HFF-Myc (cell line): ENCODE measurements around the gene DDX19B.
"Not testable (repeated sequence)": the region's sequence is repeated elsewhere in the genome, so short reads cannot be mapped to it uniquely, and the experiment has no call there.

Experiments used
- DNase-seq: peaks from one replicate; pipeline ENCODE4 v3.0.0-alpha.2; 2011; ENCODE audit warnings: low read depth; ENCODE audit errors: extremely low read depth
- H3K4me3 ChIP-seq: replicated peaks from 2 replicates; pipeline ENCODE4 v1.5.1; 2011; ENCODE audit warnings: low read depth, mild to moderate bottlenecking, control low read depth, low read length
- TF ChIP-seq, protein P1 (sequence below): IDR thresholded peaks from 2 replicates; pipeline ENCODE4 v1.5.1; 2012; ENCODE audit warnings: mild to moderate bottlenecking, low read depth, low read length, control low read depth; ENCODE audit errors: missing control alignments

DDX19B gene

DNA sequence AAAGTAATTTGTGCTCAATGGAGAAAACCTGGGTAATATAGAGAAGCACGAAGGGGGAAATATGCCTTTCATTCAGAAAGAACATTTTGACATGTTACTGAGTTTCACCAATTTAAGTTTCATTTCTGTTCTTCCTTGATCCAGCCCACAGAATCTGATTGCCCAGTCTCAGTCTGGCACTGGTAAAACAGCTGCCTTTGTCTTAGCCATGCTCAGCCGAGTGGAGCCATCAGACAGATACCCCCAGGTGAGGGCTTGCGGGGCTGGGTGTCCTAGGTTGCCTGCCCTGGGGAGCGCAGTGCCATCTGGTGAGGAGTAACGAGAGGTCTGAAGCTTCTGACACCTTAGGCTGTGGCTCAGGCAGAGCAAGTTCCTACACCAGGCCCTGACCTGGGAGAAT is 65.4 kb downstream of the DDX19B start:
- H3K4me3 ChIP-seq = no peak overlapping the region
- TF ChIP-seq, protein P1, sequence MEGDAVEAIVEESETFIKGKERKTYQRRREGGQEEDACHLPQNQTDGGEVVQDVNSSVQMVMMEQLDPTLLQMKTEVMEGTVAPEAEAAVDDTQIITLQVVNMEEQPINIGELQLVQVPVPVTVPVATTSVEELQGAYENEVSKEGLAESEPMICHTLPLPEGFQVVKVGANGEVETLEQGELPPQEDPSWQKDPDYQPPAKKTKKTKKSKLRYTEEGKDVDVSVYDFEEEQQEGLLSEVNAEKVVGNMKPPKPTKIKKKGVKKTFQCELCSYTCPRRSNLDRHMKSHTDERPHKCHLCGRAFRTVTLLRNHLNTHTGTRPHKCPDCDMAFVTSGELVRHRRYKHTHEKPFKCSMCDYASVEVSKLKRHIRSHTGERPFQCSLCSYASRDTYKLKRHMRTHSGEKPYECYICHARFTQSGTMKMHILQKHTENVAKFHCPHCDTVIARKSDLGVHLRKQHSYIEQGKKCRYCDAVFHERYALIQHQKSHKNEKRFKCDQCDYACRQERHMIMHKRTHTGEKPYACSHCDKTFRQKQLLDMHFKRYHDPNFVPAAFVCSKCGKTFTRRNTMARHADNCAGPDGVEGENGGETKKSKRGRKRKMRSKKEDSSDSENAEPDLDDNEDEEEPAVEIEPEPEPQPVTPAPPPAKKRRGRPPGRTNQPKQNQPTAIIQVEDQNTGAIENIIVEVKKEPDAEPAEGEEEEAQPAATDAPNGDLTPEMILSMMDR = no peak
- DNase-seq = no peak

GRCh38 chr16:70370145-70370544 is 71.2 kb downstream of the DDX19B start:
- DNase-seq, H3K4me3 ChIP-seq: not testable (repeated sequence)
- TF ChIP-seq, protein P1 = peak; percentile 67

DNA sequence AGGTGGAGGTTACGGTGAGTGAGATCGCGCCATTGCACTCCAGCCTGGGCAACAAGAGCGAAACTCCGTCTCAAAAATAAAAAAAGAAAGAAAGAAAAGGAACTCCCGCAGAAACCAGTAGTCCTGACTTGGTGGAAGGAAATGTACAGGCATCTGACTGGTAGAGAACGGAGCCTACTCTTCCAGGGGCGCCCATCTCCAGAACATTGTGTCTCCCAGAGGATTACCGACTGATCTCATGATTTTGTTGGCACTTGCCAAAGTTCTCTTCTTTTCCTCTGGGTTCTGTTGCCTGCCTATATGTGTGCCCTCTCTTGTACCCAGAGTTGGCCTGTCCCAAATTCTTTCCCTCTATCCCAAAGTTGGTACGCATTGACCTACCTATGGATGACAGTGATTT is 71.9 kb downstream of the DDX19B start:
- no peak overlapping the region for H3K4me3 ChIP-seq
- no peak for DNase-seq
- TF ChIP-seq, protein P1 = no peak

- no peak for DNase-seq
- no peak overlapping the region for H3K4me3 ChIP-seq
- TF ChIP-seq, protein P1 = no peak
Observed at GRCh38 chr16:70372921-70373728, 74.1 kb downstream of the DDX19B start.

GRCh38 chr16:70374213-70374612 is 75.2 kb downstream of the DDX19B start:
- TF ChIP-seq, protein P1 = no peak
- H3K4me3 ChIP-seq = no peak overlapping the region
- no peak for DNase-seq

- TF ChIP-seq, protein P1 = no peak
- no peak overlapping the region for H3K4me3 ChIP-seq
- no peak for DNase-seq
Observed at GRCh38 chr16:70375636-70376611, 76.9 kb downstream of the DDX19B start.
